Transverse colon (tissue), 4 donors: ENCODE results near the gene RDH16.

ENCODE experiments used
- POLR2A ChIP-seq: fragments of 450-650 bp; IDR thresholded peaks from one replicate; pipeline ENCODE4 v1.6.1; 2016; ENCODE audit warnings: antibody characterized with exemption, mild to moderate bottlenecking, moderate library complexity
- POLR2AphosphoS5 ChIP-seq, 3 donors: sonication (generic); formaldehyde crosslinking; IDR thresholded peaks; one replicate each; pipeline ENCODE4 v1.6.1; 2016; ENCODE audit warnings: antibody characterized with exemption in 3 of 3
- TF ChIP-seq, protein P1 (sequence below), 5 experiments: fragments of 200-600 bp in 3 of 5; fragments of 450-650 bp in 2 of 5; sonication (generic) in 3 of 5; IDR thresholded peaks; 1 replicate in 2 of 5; 2 replicates in 3 of 5; pipeline ENCODE4 v1.5.1; 2016 to 2017; ENCODE audit warnings: antibody characterized with exemption in 5 of 5, inconsistent platforms in 3 of 5, mild to moderate bottlenecking in 2 of 5, moderate library complexity in 1 of 5

GRCh38 chr12:56954958-56955355 lies 2.5 kb downstream of the RDH16 start:
- TF ChIP-seq, protein P1, sequence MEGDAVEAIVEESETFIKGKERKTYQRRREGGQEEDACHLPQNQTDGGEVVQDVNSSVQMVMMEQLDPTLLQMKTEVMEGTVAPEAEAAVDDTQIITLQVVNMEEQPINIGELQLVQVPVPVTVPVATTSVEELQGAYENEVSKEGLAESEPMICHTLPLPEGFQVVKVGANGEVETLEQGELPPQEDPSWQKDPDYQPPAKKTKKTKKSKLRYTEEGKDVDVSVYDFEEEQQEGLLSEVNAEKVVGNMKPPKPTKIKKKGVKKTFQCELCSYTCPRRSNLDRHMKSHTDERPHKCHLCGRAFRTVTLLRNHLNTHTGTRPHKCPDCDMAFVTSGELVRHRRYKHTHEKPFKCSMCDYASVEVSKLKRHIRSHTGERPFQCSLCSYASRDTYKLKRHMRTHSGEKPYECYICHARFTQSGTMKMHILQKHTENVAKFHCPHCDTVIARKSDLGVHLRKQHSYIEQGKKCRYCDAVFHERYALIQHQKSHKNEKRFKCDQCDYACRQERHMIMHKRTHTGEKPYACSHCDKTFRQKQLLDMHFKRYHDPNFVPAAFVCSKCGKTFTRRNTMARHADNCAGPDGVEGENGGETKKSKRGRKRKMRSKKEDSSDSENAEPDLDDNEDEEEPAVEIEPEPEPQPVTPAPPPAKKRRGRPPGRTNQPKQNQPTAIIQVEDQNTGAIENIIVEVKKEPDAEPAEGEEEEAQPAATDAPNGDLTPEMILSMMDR (IDR thresholded peaks at IDR 0.05): no peak
- TF ChIP-seq POLR2A: no peak
- TF ChIP-seq POLR2AphosphoS5 (IDR thresholded peaks at IDR 0.05): no peak
